ENCODE data around the gene PCGF5. TPM values are rescaled to one million over a fixed set of nuclear protein-coding genes. Genes with fewer than 3 reads are reported as not detected.
"Not testable (repeated sequence)": the region's sequence is repeated elsewhere in the genome, so short reads cannot be mapped to it uniquely, and the experiment has no call there.

Gene PCGF5
- total RNA-seq, 1 donor from 2014 or later = 43.4 TPM

DNA sequence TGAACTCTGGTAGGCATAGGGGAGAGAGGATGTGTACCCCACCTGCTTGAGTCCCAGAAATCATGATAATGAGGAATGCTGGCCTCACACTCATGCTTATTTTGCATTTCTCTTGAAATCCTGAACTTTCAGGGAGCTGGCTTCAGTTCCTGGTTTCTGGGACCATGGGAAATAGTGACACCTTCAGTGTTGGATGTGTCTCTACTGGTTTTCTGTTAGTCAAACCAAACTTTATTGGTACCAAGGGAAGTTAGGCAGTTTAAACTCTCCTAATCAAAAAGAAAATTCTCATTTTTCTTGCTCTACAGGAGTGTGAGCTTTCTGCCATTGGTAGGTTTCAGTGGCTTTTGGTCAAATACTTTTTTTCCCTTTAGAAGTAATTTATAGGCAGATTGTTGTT is 11.8 kb upstream of the PCGF5 start:
- intact Hi-C loops (cut with micrococcal nuclease) = no loop called here

DNA sequence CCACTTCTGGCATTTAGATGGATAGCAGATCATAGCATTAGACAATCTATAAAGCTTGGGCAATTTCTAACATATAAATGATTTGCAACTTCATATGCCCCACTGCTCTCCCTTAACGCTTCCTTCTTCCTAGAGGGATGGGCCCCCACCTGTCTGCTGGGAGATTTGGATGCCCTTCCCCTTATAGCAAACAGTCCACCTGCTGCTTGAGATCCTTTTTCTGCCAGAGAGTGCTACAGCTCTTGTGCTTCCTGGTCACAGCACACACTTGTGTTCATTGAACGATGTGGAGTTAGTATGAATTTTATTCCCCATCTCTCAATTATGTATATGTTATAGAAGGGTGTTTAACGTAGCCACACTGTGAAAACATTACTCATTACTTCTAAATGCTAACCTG is 10.4 kb upstream of the PCGF5 start:
- intact Hi-C loops (cut with micrococcal nuclease) = no loop called here

GRCh38 chr10:91210435-91210834 is 10.0 kb upstream of the PCGF5 start:
- intact Hi-C loops (cut with micrococcal nuclease) = no loop called here

- intact Hi-C loops (cut with micrococcal nuclease) = no loop called here
Measured at GRCh38 chr10:91211675-91212074, 8.8 kb upstream of the PCGF5 start.

- intact Hi-C loops (cut with micrococcal nuclease) = no loop called here
Measured at GRCh38 chr10:91214911-91215310, 5.6 kb upstream of the PCGF5 start.

GRCh38 chr10:91215384-91215783 is 5.1 kb upstream of the PCGF5 start:
- intact Hi-C loops (cut with micrococcal nuclease) = no loop called here

GRCh38 chr10:91219371-91220193 is 881 bp upstream of the PCGF5 start:
- intact Hi-C loops (cut with micrococcal nuclease) = loop anchor here (1.0 to 10.0 kb wide), 9 partner anchors 18 to 1625 kb away; partner anchors contain the start of genes CPEB3, EXOC6, FGFBP3 and KIF11

DNA sequence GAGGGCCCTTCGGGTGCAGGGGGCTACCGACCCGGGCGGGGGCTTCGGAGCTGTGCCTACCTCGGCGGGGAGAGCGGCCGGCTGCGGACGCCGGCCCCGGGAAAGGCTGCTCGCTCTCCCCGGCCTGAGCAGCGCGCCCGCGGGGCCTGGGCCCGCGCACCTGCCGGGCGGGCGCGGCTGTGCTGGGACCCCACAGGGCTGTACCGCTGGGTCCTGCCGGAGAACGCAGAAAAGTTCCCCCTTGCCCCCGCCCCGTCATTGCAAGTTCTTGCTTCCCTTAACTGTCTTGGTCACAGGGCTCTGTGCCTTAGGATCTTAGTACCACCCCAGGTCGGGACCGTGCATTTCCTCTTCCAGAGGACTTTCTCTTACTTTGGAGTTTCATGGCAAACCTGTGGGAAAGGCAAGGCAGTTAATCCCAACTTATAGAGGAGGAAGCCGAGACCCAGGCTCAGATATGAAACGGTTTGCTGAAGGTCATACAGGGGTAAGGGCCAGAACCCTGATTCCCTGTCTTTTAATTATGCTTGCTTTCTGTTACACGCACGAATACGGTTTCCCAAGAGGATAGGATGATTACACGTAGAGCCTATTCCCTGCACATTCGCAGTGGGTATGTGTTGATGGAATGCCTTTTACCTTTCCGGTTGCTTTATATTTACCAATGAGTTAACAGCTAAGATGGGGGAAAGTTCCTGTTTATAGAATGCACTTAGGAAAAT is 652 bp downstream of the PCGF5 start:
- intact Hi-C loops (cut with micrococcal nuclease) = loop anchor here (1.0 to 10.0 kb wide), 9 partner anchors 20 to 1624 kb away; partner anchors contain the start of genes CPEB3, EXOC6, FGFBP3 and KIF11

GRCh38 chr10:91226093-91226492 is 5.6 kb downstream of the PCGF5 start:
- intact Hi-C loops (cut with micrococcal nuclease) = loop anchor here (10.0 kb wide), 4 partner anchors 679 to 1619 kb away; partner anchors contain the start of genes CPEB3, EXOC6, FGFBP3 and KIF11

GRCh38 chr10:91227576-91227975 is 7.1 kb downstream of the PCGF5 start:
- intact Hi-C loops (cut with micrococcal nuclease) = loop anchor here (10.0 kb wide), 4 partner anchors 677 to 1617 kb away; partner anchors contain the start of genes CPEB3, EXOC6, FGFBP3 and KIF11

- intact Hi-C loops (cut with micrococcal nuclease) = loop anchor here (10.0 kb wide), 4 partner anchors 675 to 1615 kb away; partner anchors contain the start of genes CPEB3, EXOC6, FGFBP3 and KIF11
Measured at GRCh38 chr10:91229683-91230082, 9.2 kb downstream of the PCGF5 start.

DNA sequence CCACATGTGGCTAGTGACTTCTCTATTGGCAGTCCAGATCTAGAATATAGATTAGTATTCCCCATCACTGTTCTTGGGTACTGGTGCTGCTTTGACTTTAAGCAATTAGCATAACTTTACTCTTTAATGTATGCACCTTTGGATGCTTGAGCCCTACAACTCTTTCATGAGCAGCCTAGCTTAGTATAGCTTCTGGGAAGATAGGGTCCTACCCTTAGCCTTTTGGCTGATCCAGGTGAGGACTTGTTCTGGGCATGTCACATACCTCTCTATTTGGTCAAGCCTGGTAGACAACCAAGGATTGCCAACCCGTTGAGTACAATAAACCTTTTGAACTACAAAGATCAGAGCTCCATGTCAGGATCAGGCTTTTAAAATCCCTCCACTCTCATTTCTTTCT is 17.7 kb downstream of the PCGF5 start:
- intact Hi-C loops (cut with micrococcal nuclease) = no loop called here

- intact Hi-C loops (cut with micrococcal nuclease) = no loop called here
Measured at GRCh38 chr10:91239789-91240188, 19.3 kb downstream of the PCGF5 start.

- intact Hi-C loops (cut with micrococcal nuclease) = no loop called here
Measured at GRCh38 chr10:91242940-91243339, 22.5 kb downstream of the PCGF5 start.

GRCh38 chr10:91247360-91248111 is 27.1 kb downstream of the PCGF5 start:
- intact Hi-C loops (cut with micrococcal nuclease) = no loop called here

DNA sequence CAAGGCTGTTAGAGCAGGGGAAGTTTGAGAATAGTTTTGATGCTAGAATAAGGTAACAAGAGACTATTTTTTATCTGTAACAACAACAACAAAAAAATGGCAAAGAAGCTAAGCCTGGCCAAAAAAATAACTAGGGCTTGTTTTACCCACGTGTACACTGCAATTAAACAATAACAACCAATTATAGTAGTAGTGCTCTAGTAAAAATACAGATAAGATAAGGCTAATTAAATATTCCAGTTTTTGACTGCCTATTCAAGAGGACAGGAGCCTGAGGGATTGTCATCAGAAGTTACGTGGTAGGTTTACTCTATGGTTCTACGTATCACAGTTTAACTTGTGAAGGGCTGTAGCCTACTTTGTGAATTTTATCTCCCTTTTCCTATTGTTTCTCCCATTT is 29.2 kb downstream of the PCGF5 start:
- intact Hi-C loops (cut with micrococcal nuclease) = loop anchor here (2.0 kb wide), 2 partner anchors 29 to 339 kb away; partner anchors contain the start of gene PCGF5

GRCh38 chr10:91250341-91250740 is 29.9 kb downstream of the PCGF5 start:
- intact Hi-C loops (cut with micrococcal nuclease) = loop anchor here (2.0 kb wide), 2 partner anchors 30 to 340 kb away; partner anchors contain the start of gene PCGF5

GRCh38 chr10:91251430-91252056 is 31.1 kb downstream of the PCGF5 start:
- intact Hi-C loops (cut with micrococcal nuclease) = loop anchor here (1.0 to 2.0 kb wide), 5 partner anchors 31 to 371 kb away; partner anchors contain the start of gene PCGF5

- intact Hi-C loops (cut with micrococcal nuclease) = no loop called here
Measured at GRCh38 chr10:91253300-91253699, 32.8 kb downstream of the PCGF5 start.

GRCh38 chr10:91257310-91257709 is 36.8 kb downstream of the PCGF5 start:
- intact Hi-C loops (cut with micrococcal nuclease) = no loop called here

DNA sequence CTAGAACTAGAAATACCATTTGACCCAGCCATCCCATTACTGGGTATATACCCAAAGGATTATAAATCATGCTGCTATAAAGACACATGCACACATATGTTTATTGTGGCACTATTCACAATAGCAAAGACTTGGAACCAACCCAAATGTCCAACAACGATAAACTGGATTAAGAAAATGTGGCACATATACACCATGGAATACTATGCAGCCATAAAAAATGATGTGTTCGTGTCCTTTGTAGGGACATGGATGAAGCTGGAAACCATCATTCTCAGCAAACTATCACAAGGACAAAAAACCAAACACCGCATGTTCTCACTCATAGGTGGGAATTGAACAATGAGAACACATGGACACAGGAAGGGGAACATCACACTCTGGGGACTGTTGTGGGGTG is 40.0 kb downstream of the PCGF5 start:
- intact Hi-C loops (cut with micrococcal nuclease) = not testable (repeated sequence)

Data from T-helper 2 cell treated with Interferon-gamma antibody and Interleukin-4, amounts not matched to agents 100 ng/mL and 5 ng/mL, for 36 hours (primary cell).